CD14-positive monocyte (primary cell): Measurements from ENCODE around the gene GOLGA3. TPM values are rescaled to one million over a fixed set of nuclear protein-coding genes. Genes with fewer than 3 reads are reported as not detected.

Experiments used
- DNase-seq, 3 donors: peaks; one replicate each; pipeline ENCODE4 v3.0.0-alpha.2; 2011 to 2022
- H2AFZ ChIP-seq: 2 replicates; pipeline ENCODE4 v1.6.0; 2012; ENCODE audit warnings: mild to moderate bottlenecking, low read depth, low read length, inconsistent platforms; ENCODE audit not compliant: insufficient read depth, poor library complexity, severe bottlenecking
- H3K27ac ChIP-seq, 2 donors: 1 replicate in 1 of 2; 2 replicates in 1 of 2; pipeline ENCODE4 v1.5.1; 2012 to 2013; ENCODE audit warnings: low read length in 2 of 2, control low read depth in 1 of 2, inconsistent platforms in 1 of 2, low read depth in 1 of 2, mild to moderate bottlenecking in 1 of 2
- H3K27me3 ChIP-seq, 2 donors: one replicate each; pipeline versions ENCODE4 v1.6.0 to v1.6.1; 2011 to 2013; ENCODE audit warnings: low read length in 2 of 2; ENCODE audit not compliant: control insufficient read depth in 2 of 2, insufficient read depth in 2 of 2
- H3K36me3 ChIP-seq, 2 donors: replicated peaks in 1 of 2; 1 replicate in 1 of 2; 2 replicates in 1 of 2; pipeline versions ENCODE4 v1.5.1 to v1.6.1; 2012 to 2013; ENCODE audit warnings: low read length in 2 of 2, control low read depth in 1 of 2, inconsistent platforms in 1 of 2, mild to moderate bottlenecking in 1 of 2; ENCODE audit not compliant: insufficient read depth in 2 of 2, control insufficient read depth in 1 of 2
- H3K4me1 ChIP-seq, 2 donors: 1 replicate in 1 of 2; 2 replicates in 1 of 2; pipeline versions ENCODE4 v1.5.1 to v1.6.1; 2012 to 2013; ENCODE audit warnings: low read length in 2 of 2, control low read depth in 1 of 2, inconsistent platforms in 1 of 2, mild to moderate bottlenecking in 1 of 2, moderate library complexity in 1 of 2; ENCODE audit not compliant: insufficient read depth in 2 of 2, control insufficient read depth in 1 of 2
- H3K4me2 ChIP-seq: replicated peaks from 2 replicates; pipeline ENCODE3; 2012; ENCODE audit warnings: low read length, moderate library complexity, mild to moderate bottlenecking; ENCODE audit not compliant: poor library complexity, severe bottlenecking; ENCODE audit errors: extremely low read depth
- H3K4me3 ChIP-seq, 3 experiments: fragments of 200-600 bp in 1 of 3; sonication (generic) in 1 of 3; replicated peaks in 1 of 3; 1 replicate in 2 of 3; 2 replicates in 1 of 3; pipeline ENCODE4 v1.5.1; 2011 to 2013; ENCODE audit warnings: low read length in 3 of 3, mild to moderate bottlenecking in 3 of 3, control low read depth in 2 of 3, low read depth in 2 of 3, inconsistent platforms in 1 of 3, moderate library complexity in 1 of 3
- H3K79me2 ChIP-seq: 2 replicates; pipeline ENCODE4 v1.6.0; 2012; ENCODE audit warnings: mild to moderate bottlenecking, control low read depth, inconsistent platforms, low read length, moderate library complexity; ENCODE audit not compliant: insufficient read depth
- H3K9ac ChIP-seq: 2 replicates; pipeline ENCODE4 v1.6.0; 2017; ENCODE audit warnings: low read length, mild to moderate bottlenecking; ENCODE audit not compliant: insufficient read depth, poor library complexity, severe bottlenecking
- H3K9me3 ChIP-seq, 2 donors: replicated peaks in 1 of 2; 1 replicate in 1 of 2; 2 replicates in 1 of 2; pipeline versions ENCODE4 v1.5.1 to v1.6.1; 2012 to 2013; ENCODE audit warnings: low read length in 2 of 2, control low read depth in 1 of 2; ENCODE audit not compliant: control insufficient read depth in 1 of 2, insufficient read depth in 1 of 2
- H4K20me1 ChIP-seq: 2 replicates; pipeline ENCODE4 v1.6.0; 2012; ENCODE audit warnings: mild to moderate bottlenecking, low read length, control low read depth, moderate library complexity; ENCODE audit not compliant: insufficient read depth
- H3K27ac Mint-ChIP-seq, 7 donors: one replicate each; pipeline ENCODE4 v1.8.0; 2020; ENCODE audit warnings: mild to moderate bottlenecking in 7 of 7, mixed read lengths in 7 of 7, moderate library complexity in 6 of 7, inconsistent platforms in 2 of 7
- H3K27me3 Mint-ChIP-seq, 3 donors: one replicate each; pipeline ENCODE4 v1.8.0; 2021 to 2022; ENCODE audit warnings: low read depth in 3 of 3, mild to moderate bottlenecking in 3 of 3, mixed read lengths in 3 of 3, moderate library complexity in 3 of 3, inconsistent platforms in 1 of 3
- H3K36me3 Mint-ChIP-seq, 2 donors: one replicate each; pipeline ENCODE4 v1.8.0; 2020; ENCODE audit warnings: mixed read lengths in 2 of 2, inconsistent platforms in 1 of 2, mild to moderate bottlenecking in 1 of 2
- H3K4me1 Mint-ChIP-seq: one replicate; pipeline ENCODE4 v1.8.0; 2020; ENCODE audit warnings: mild to moderate bottlenecking, mixed read lengths
- H3K4me3 Mint-ChIP-seq, 2 donors: one replicate each; pipeline ENCODE4 v1.8.0; 2020; ENCODE audit warnings: mild to moderate bottlenecking in 2 of 2, mixed read lengths in 2 of 2, moderate library complexity in 1 of 2
- H3K9me3 Mint-ChIP-seq, 7 donors: one replicate each; pipeline ENCODE4 v1.8.0; 2020 to 2022; ENCODE audit warnings: mixed read lengths in 7 of 7, mild to moderate bottlenecking in 6 of 7, moderate library complexity in 6 of 7, inconsistent platforms in 2 of 7
- WGBS: methylation state at CpG from one replicate; pipeline ENCODE4 v1.1.5; 2013; ENCODE audit warnings: missing lambda C conversion rate; ENCODE audit not compliant: insufficient coverage; 5-methylcytosine and 5-hydroxymethylcytosine counted together
- intact Hi-C, 2 donors: fragments of 100-400 bp; cut with micrococcal nuclease; formaldehyde crosslinking; loops; one replicate each; pipeline versions ENCODE4 v1.15.0 to v1.15.1; 2023
- polyA plus RNA-seq, 3 donors: library from polyadenylated mRNA; depleted of rRNA in 1 of 3; unstranded in 2 of 3; stranded (reverse) in 1 of 3; fragments of 300-500 nt in 2 of 3; fragments of >200 nt in 1 of 3; fragmentation: Illumina TruSeq in 2 of 3; gene quantifications; 1 replicate in 2 of 3; 2 replicates in 1 of 3; pipeline ENCODE4 v1.2.3, GENCODE V29; 2012 to 2021
- TF ChIP-seq, protein P1 (sequence below): fragments of 200-600 bp; IDR thresholded peaks from one replicate; pipeline ENCODE4 v1.8.0; 2022; ENCODE audit warnings: antibody characterized with exemption, mild to moderate bottlenecking

GOLGA3 gene
- polyA plus RNA-seq, 3 donors: 1.2 to 12.0 (median 2.4) TPM

DNA sequence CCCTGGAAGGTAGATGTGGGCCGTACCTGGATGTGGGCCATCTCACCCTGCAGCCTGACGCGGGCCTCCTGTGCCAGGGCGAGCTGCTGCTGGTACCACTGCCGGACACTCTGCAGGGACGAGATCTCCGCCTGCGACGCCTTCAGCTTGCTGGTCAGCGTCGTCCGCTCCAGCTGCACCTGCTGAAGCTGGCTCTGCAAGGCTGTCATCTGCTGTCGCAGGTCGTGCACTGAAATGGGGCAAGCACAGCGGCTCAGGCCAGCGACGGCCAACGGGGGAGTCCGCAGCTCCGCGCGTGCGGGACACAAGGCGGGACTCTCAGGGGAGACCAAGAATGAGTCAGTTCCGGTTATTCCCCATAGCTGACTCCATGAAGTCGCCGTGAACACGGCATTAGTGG is 26.9 kb downstream of the GOLGA3 start:
- TF ChIP-seq, protein P1, sequence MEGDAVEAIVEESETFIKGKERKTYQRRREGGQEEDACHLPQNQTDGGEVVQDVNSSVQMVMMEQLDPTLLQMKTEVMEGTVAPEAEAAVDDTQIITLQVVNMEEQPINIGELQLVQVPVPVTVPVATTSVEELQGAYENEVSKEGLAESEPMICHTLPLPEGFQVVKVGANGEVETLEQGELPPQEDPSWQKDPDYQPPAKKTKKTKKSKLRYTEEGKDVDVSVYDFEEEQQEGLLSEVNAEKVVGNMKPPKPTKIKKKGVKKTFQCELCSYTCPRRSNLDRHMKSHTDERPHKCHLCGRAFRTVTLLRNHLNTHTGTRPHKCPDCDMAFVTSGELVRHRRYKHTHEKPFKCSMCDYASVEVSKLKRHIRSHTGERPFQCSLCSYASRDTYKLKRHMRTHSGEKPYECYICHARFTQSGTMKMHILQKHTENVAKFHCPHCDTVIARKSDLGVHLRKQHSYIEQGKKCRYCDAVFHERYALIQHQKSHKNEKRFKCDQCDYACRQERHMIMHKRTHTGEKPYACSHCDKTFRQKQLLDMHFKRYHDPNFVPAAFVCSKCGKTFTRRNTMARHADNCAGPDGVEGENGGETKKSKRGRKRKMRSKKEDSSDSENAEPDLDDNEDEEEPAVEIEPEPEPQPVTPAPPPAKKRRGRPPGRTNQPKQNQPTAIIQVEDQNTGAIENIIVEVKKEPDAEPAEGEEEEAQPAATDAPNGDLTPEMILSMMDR: no peak
- peaks cover 88 to 96% of the 10 kb centered on the region in 2 donors for H3K36me3 ChIP-seq
- Mint-ChIP-seq H3K27me3 (no peaks in the 10 kb centered on the region), H3K36me3 (peaks cover 80 to 95% of the 10 kb centered on the region in 2 donors), H3K4me1 (no peaks in the 10 kb centered on the region), H3K27ac (peak overlapping the region in 1 of 7 donors; percentile 27), H3K9me3 (peaks cover 0 to 2% (median 0%) of the 10 kb centered on the region in 7 donors), H3K4me3 (no peak overlapping the region)
- peaks cover 12% of the 10 kb centered on the region for H3K79me2 ChIP-seq
- intact Hi-C loops: no loop called here
- no peak overlapping the region for H3K27ac ChIP-seq
- H3K4me3 ChIP-seq: no peak overlapping the region
- no peak overlapping the region for H3K4me2 ChIP-seq
- 93% methylated on average over 28 of the region's 28 CpGs for WGBS
- H3K27me3 ChIP-seq: no peaks in the 10 kb centered on the region
- no peak overlapping the region for H2AFZ ChIP-seq
- H3K4me1 ChIP-seq: no peaks in the 10 kb centered on the region
- DNase-seq: no peak
- no peaks in the 10 kb centered on the region for H3K9me3 ChIP-seq
- no peak overlapping the region for H3K9ac ChIP-seq
- H4K20me1 ChIP-seq: peaks cover 21% of the 10 kb centered on the region

DNA sequence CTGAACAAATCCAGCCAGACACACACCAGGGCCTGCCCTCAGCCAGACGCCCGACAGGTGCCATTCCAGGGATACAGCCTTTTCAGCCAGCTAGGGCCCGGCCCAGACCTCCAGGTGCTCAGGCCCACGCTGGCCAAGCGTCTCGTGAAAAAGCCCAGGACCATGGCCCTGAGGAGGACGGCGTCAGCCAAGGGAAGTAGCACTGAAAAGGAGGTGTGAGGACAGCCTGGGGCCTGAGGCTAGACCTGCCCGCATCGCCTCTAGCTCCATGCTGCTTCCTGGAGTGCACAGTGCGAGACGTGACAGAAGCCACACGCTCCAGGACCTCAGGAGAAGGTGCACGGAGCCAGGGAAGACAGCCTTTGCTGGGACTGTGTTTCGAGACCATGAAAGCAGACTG is 29.8 kb downstream of the GOLGA3 start:
- H3K9me3 ChIP-seq: no peaks in the 10 kb centered on the region
- H2AFZ ChIP-seq: no peak overlapping the region
- TF ChIP-seq, protein P1: no peak
- whole genome bisulfite sequencing: 99% methylated on average over 15 of the region's 15 CpGs
- DNase-seq: no peak
- Mint-ChIP-seq H3K4me3 (no peak overlapping the region), H3K27me3 (no peaks in the 10 kb centered on the region), H3K9me3 (no peaks in the 10 kb centered on the region), H3K27ac (no peak overlapping the region), H3K4me1 (no peaks in the 10 kb centered on the region), H3K36me3 (peaks cover 83 to 100% of the 10 kb centered on the region in 2 donors)
- no peaks in the 10 kb centered on the region for H4K20me1 ChIP-seq
- no peak overlapping the region for H3K27ac ChIP-seq
- no peaks in the 10 kb centered on the region for H3K27me3 ChIP-seq
- H3K79me2 ChIP-seq: no peaks in the 10 kb centered on the region
- H3K9ac ChIP-seq: no peak overlapping the region
- H3K4me2 ChIP-seq: no peak overlapping the region
- no peaks in the 10 kb centered on the region for H3K4me1 ChIP-seq
- intact Hi-C loops: no loop called here
- H3K36me3 ChIP-seq: peaks cover 82 to 99% of the 10 kb centered on the region in 2 donors
- no peak overlapping the region for H3K4me3 ChIP-seq
